WTC11 (cell line): ENCODE results near the gene SENP8. TPM values are rescaled to one million over a fixed set of nuclear protein-coding genes. Genes with fewer than 3 reads are reported as not detected.

Source experiments
- ATAC-seq: fragments of 200-7000 bp; cut with Tn5 transposase; 2 replicates; pipeline ENCODE4 v1.10.0; 2021; ENCODE audit warnings: mild to moderate bottlenecking, moderate library complexity
- CTCF ChIA-PET: fragments of 300-600 bp; sonication (Branson Sonifier 250); formaldehyde crosslinking; loops from one replicate; lab custom pipeline; 2021; ENCODE audit warnings: antibody characterized with exemption; lab: Charles Lee
- POLR2A ChIA-PET: fragments of 350-600 bp; sonication (Branson Sonifier 250); formaldehyde crosslinking; loops from one replicate; lab custom pipeline; 2021; ENCODE audit warnings: antibody characterized with exemption; lab: Charles Lee
- DNase-seq: peaks from one replicate; pipeline ENCODE4 v3.0.0; 2021; ENCODE audit warnings: low spot score
- H3K27ac Mint-ChIP-seq: 2 replicates; pipeline ENCODE4 v1.8.0; 2021; ENCODE audit warnings: mixed read lengths
- H3K27me3 Mint-ChIP-seq: 2 replicates; pipeline ENCODE4 v1.8.0; 2021; ENCODE audit warnings: low read depth, mild to moderate bottlenecking, moderate library complexity, mixed read lengths
- H3K36me3 Mint-ChIP-seq: 2 replicates; pipeline ENCODE4 v1.8.0; 2021; ENCODE audit warnings: mixed read lengths
- H3K4me1 Mint-ChIP-seq: 2 replicates; pipeline ENCODE4 v1.8.0; 2022; ENCODE audit warnings: mixed read lengths
- H3K4me3 Mint-ChIP-seq: 2 replicates; pipeline ENCODE4 v1.8.0; 2021; ENCODE audit warnings: mild to moderate bottlenecking, moderate library complexity, mixed read lengths
- H3K9me3 Mint-ChIP-seq: 2 replicates; pipeline ENCODE4 v1.8.0; 2021; ENCODE audit warnings: mixed read lengths
- CREB1 ChIP-seq: sonication (generic); formaldehyde crosslinking; IDR thresholded peaks from 2 replicates; pipeline ENCODE4 v1.8.0; 2023; ENCODE audit warnings: mild to moderate bottlenecking, missing genetic modification reagents
- EMX1 ChIP-seq: fragments of 250-450 bp; sonication (Bioruptor Pico); IDR thresholded peaks from 2 replicates; pipeline ENCODE4 v1.8.0; 2021; ENCODE audit warnings: mild to moderate bottlenecking
- ESRRA ChIP-seq: sonication (generic); formaldehyde crosslinking; IDR thresholded peaks from 2 replicates; pipeline ENCODE4 v1.8.1; 2022; ENCODE audit warnings: mild to moderate bottlenecking, missing genetic modification reagents, borderline replicate concordance
- ETV6 ChIP-seq: sonication (generic); formaldehyde crosslinking; IDR thresholded peaks from 2 replicates; pipeline ENCODE4 v1.8.1; 2022; ENCODE audit warnings: mild to moderate bottlenecking, missing genetic modification reagents
- FOXK1 ChIP-seq: sonication (generic); formaldehyde crosslinking; IDR thresholded peaks from 2 replicates; pipeline ENCODE4 v1.8.0; 2022; ENCODE audit warnings: mild to moderate bottlenecking, moderate library complexity, missing genetic modification reagents
- GTF2I ChIP-seq: fragments of 250-450 bp; sonication (Bioruptor Pico); conservative IDR thresholded peaks from 2 replicates; pipeline ENCODE4 v1.4.0; 2021; ENCODE audit warnings: mild to moderate bottlenecking
- IRF2 ChIP-seq: sonication (generic); formaldehyde crosslinking; IDR thresholded peaks from 2 replicates; pipeline ENCODE4 v1.8.0; 2022; ENCODE audit warnings: low read depth, missing genetic modification reagents, borderline replicate concordance
- NFE2L1 ChIP-seq: sonication (generic); formaldehyde crosslinking; IDR thresholded peaks from 2 replicates; pipeline ENCODE4 v1.8.1; 2023; ENCODE audit warnings: missing genetic modification reagents
- NFYB ChIP-seq: sonication (generic); formaldehyde crosslinking; conservative IDR thresholded peaks from 2 replicates; pipeline ENCODE4 v1.8.0; 2022; ENCODE audit warnings: low read depth, missing genetic modification reagents
- OVOL2 ChIP-seq: fragments of 250-450 bp; sonication (Bioruptor Pico); IDR thresholded peaks from 2 replicates; pipeline ENCODE4 v1.9.0; 2021; ENCODE audit warnings: mild to moderate bottlenecking, borderline replicate concordance
- RORB ChIP-seq: fragments of 250-450 bp; sonication (Bioruptor Pico); IDR thresholded peaks from 2 replicates; pipeline ENCODE4 v1.9.0; 2021; ENCODE audit warnings: mild to moderate bottlenecking
- TEAD1 ChIP-seq: sonication (generic); formaldehyde crosslinking; IDR thresholded peaks from 2 replicates; pipeline ENCODE4 v1.8.0; 2022; ENCODE audit warnings: mild to moderate bottlenecking, missing genetic modification reagents
- ZNF232 ChIP-seq: sonication (generic); formaldehyde crosslinking; IDR thresholded peaks from 2 replicates; pipeline ENCODE4 v1.8.0; 2022; ENCODE audit warnings: mild to moderate bottlenecking, missing genetic modification reagents
- total RNA-seq: library from RNA; stranded (reverse); gene quantifications from 3 replicates; pipeline ENCODE4 v1.2.3, GENCODE V29; 2021
- TF ChIP-seq, protein P1 (sequence below): sonication (generic); formaldehyde crosslinking; IDR thresholded peaks from 2 replicates; pipeline ENCODE4 v1.8.1; 2022; ENCODE audit warnings: low read depth, mild to moderate bottlenecking, moderate library complexity, missing genetic modification reagents, borderline replicate concordance
- TF ChIP-seq, protein P2 (sequence below): sonication (generic); formaldehyde crosslinking; IDR thresholded peaks from 2 replicates; pipeline ENCODE4 v1.8.0; 2022; ENCODE audit warnings: mild to moderate bottlenecking, missing genetic modification reagents
- TF ChIP-seq, protein P3 (sequence below): sonication (generic); formaldehyde crosslinking; IDR thresholded peaks from 2 replicates; pipeline ENCODE4 v1.8.1; 2023; ENCODE audit warnings: mild to moderate bottlenecking, moderate library complexity, missing genetic modification reagents
- TF ChIP-seq, protein P4 (sequence below): sonication (generic); formaldehyde crosslinking; IDR thresholded peaks from 2 replicates; pipeline ENCODE4 v1.8.0; 2023; ENCODE audit warnings: missing genetic modification reagents, mild to moderate bottlenecking, borderline replicate concordance
- TF ChIP-seq, protein P5 (sequence below): sonication (generic); formaldehyde crosslinking; conservative IDR thresholded peaks from 2 replicates; pipeline ENCODE4 v1.8.1; 2022; ENCODE audit warnings: mild to moderate bottlenecking, missing genetic modification reagents
- TF ChIP-seq, protein P6 (sequence below): fragments of 250-450 bp; sonication (Bioruptor Pico); IDR thresholded peaks from 2 replicates; pipeline ENCODE4 v1.8.0; 2021; ENCODE audit warnings: mild to moderate bottlenecking

SENP8 gene
- total RNA-seq, 1 experiment from 2014 or later = 6.3 TPM

DNA sequence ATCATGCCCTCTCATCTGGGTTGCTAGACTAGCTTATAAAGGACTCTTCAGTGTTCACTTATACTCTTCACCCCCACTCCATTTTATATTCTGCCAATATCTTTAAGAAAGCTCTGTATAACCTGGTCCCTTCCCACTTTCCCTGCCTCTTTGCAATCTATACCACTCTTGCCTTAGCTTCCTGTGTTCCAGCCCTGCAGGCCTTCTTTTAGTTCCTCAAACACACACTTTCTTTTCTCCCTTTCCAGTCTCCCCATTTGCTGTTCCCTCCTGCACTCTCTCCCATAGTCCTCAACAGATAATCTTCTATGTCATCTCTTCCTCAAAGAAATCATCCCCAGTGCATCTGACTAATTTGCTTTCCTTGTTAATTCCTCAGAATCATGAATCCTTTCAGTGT lies 28.7 kb downstream of the SENP8 start:
- DNase-seq (no peak), ATAC-seq (no peak)
- CTCF ChIA-PET = interaction anchor here (0.7 to 0.8 kb wide), 2 partner anchors 9 to 80 kb away, joined by 3 to 4 read pairs; no protein-coding TSS in a partner anchor
- TF ChIP-seq OVOL2 = no peak
- TF ChIP-seq, protein P1, sequence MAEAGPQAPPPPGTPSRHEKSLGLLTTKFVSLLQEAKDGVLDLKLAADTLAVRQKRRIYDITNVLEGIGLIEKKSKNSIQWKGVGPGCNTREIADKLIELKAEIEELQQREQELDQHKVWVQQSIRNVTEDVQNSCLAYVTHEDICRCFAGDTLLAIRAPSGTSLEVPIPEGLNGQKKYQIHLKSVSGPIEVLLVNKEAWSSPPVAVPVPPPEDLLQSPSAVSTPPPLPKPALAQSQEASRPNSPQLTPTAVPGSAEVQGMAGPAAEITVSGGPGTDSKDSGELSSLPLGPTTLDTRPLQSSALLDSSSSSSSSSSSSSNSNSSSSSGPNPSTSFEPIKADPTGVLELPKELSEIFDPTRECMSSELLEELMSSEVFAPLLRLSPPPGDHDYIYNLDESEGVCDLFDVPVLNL (CRISPR knock-in tag) = no peak
- Mint-ChIP-seq H3K9me3 (peaks cover 4% of the 10 kb centered on the region; the same call in 1 of the 2 replicates), H3K4me1 (no peaks in the 10 kb centered on the region), H3K27ac (no peak overlapping the region), H3K27me3 (no peaks in the 10 kb centered on the region; the same call in 1 of the 2 replicates), H3K4me3 (no peak overlapping the region), H3K36me3 (no peaks in the 10 kb centered on the region)
- POLR2A ChIA-PET = no interaction called here

DNA sequence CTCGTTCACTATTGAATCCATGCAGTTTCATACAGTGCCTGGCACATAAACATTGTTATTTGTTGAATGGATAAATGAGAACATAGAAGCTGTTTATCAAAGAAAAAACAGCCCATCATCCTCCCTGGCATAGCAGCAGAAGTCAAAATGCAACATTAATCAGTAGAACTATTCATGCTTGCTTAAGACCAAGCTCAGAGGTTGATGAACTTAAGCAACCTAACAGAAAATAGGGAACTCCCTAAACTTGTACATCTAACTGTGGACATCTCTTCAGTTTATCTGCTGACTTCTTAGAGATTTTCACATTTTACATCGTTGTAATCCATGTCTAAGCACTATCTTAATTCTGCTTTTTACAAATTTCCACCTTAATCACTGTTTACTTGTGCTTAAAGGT lies 29.2 kb downstream of the SENP8 start:
- ChIA-PET CTCF (interaction anchor here (0.8 kb wide), 1 partner anchor 9 kb away, joined by 4 read pairs; no protein-coding TSS in a partner anchor), POLR2A (no interaction called here)
- H3K27me3 Mint-ChIP-seq = no peaks in the 10 kb centered on the region; the same call in 1 of the 2 replicates
- H3K27ac Mint-ChIP-seq = no peak overlapping the region
- no peaks in the 10 kb centered on the region for H3K36me3 Mint-ChIP-seq
- peaks cover 4% of the 10 kb centered on the region; the same call in 1 of the 2 replicates for H3K9me3 Mint-ChIP-seq
- H3K4me1 Mint-ChIP-seq = no peaks in the 10 kb centered on the region
- no peak for DNase-seq
- no peak overlapping the region for H3K4me3 Mint-ChIP-seq
- TF ChIP-seq FOXK1 = no peak
- TF ChIP-seq, protein P2, sequence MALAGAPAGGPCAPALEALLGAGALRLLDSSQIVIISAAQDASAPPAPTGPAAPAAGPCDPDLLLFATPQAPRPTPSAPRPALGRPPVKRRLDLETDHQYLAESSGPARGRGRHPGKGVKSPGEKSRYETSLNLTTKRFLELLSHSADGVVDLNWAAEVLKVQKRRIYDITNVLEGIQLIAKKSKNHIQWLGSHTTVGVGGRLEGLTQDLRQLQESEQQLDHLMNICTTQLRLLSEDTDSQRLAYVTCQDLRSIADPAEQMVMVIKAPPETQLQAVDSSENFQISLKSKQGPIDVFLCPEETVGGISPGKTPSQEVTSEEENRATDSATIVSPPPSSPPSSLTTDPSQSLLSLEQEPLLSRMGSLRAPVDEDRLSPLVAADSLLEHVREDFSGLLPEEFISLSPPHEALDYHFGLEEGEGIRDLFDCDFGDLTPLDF = no peak
- no peak for TF ChIP-seq GTF2I (CRISPR knock-in tag)
- TF ChIP-seq ETV6 (CRISPR knock-in tag) = no peak
- no peak for TF ChIP-seq NFE2L1
- no peak for TF ChIP-seq IRF2
- TF ChIP-seq NFYB (CRISPR knock-in tag) = no peak
- TF ChIP-seq RORB (CRISPR knock-in tag) = no peak
- no peak for TF ChIP-seq TEAD1 (CRISPR knock-in tag)
- no peak for ATAC-seq

DNA sequence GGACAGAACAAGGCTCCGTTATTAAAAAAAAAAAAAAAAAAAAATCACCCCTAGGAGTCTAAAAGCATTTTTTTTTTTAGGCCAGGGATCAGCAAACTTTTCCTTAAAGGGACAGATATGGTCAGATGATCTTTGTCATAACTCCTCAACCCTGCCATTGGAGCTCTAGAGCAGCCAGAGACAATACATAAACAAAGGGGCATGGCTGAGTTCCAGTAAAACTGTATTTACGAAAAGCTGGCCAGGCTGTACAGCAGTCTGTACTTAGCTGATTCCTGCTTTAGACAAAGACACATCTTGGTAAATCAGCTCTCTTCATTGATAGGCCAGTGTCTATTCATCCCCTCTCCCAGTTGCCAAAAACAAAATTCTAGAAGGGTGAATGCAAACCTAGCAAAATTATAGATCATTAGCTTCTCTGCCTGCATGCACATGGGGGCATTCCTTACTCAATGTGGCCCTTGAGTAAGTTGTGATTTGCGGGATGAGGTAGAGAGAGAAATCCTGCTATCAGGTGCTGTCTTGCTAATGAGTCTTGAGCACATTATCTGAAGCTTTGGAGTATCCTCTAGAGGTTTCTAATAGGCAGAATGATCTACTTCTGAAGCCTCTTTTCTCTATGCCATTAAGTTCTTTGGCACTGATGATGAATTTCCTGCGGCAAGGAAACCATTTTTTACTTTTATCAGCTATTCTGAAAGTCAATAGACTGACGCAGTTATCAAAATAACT lies 35.2 kb downstream of the SENP8 start:
- Mint-ChIP-seq H3K4me3 (no peak overlapping the region), H3K27ac (no peak overlapping the region), H3K36me3 (no peaks in the 10 kb centered on the region), H3K27me3 (no peaks in the 10 kb centered on the region; the same call in 1 of the 2 replicates), H3K4me1 (peaks cover 9% of the 10 kb centered on the region), H3K9me3 (peaks cover 4% of the 10 kb centered on the region; the same call in 1 of the 2 replicates)
- DNase-seq (no peak), ATAC-seq (no peak)
- ChIA-PET POLR2A (no interaction called here), CTCF (interaction anchor here (0.6 to 0.9 kb wide), 7 partner anchors 21 to 1651 kb away, joined by 3 to 4 read pairs (median 4); no protein-coding TSS in a partner anchor)
- TF ChIP-seq ZNF232 = no peak
- no peak for TF ChIP-seq EMX1 (CRISPR knock-in tag)
- TF ChIP-seq CREB1 (CRISPR knock-in tag) = no peak
- TF ChIP-seq, protein P3, sequence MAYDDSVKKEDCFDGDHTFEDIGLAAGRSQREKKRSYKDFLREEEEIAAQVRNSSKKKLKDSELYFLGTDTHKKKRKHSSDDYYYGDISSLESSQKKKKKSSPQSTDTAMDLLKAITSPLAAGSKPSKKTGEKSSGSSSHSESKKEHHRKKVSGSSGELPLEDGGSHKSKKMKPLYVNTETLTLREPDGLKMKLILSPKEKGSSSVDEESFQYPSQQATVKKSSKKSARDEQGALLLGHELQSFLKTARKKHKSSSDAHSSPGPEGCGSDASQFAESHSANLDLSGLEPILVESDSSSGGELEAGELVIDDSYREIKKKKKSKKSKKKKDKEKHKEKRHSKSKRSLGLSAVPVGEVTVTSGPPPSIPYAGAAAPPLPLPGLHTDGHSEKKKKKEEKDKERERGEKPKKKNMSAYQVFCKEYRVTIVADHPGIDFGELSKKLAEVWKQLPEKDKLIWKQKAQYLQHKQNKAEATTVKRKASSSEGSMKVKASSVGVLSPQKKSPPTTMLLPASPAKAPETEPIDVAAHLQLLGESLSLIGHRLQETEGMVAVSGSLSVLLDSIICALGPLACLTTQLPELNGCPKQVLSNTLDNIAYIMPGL (CRISPR knock-in tag) = no peak
- TF ChIP-seq, protein P4, sequence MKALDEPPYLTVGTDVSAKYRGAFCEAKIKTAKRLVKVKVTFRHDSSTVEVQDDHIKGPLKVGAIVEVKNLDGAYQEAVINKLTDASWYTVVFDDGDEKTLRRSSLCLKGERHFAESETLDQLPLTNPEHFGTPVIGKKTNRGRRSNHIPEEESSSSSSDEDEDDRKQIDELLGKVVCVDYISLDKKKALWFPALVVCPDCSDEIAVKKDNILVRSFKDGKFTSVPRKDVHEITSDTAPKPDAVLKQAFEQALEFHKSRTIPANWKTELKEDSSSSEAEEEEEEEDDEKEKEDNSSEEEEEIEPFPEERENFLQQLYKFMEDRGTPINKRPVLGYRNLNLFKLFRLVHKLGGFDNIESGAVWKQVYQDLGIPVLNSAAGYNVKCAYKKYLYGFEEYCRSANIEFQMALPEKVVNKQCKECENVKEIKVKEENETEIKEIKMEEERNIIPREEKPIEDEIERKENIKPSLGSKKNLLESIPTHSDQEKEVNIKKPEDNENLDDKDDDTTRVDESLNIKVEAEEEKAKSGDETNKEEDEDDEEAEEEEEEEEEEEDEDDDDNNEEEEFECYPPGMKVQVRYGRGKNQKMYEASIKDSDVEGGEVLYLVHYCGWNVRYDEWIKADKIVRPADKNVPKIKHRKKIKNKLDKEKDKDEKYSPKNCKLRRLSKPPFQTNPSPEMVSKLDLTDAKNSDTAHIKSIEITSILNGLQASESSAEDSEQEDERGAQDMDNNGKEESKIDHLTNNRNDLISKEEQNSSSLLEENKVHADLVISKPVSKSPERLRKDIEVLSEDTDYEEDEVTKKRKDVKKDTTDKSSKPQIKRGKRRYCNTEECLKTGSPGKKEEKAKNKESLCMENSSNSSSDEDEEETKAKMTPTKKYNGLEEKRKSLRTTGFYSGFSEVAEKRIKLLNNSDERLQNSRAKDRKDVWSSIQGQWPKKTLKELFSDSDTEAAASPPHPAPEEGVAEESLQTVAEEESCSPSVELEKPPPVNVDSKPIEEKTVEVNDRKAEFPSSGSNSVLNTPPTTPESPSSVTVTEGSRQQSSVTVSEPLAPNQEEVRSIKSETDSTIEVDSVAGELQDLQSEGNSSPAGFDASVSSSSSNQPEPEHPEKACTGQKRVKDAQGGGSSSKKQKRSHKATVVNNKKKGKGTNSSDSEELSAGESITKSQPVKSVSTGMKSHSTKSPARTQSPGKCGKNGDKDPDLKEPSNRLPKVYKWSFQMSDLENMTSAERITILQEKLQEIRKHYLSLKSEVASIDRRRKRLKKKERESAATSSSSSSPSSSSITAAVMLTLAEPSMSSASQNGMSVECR (CRISPR knock-in tag) = no peak
- TF ChIP-seq, protein P5, sequence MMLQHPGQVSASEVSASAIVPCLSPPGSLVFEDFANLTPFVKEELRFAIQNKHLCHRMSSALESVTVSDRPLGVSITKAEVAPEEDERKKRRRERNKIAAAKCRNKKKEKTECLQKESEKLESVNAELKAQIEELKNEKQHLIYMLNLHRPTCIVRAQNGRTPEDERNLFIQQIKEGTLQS (CRISPR knock-in tag) = no peak
- TF ChIP-seq, protein P6, sequence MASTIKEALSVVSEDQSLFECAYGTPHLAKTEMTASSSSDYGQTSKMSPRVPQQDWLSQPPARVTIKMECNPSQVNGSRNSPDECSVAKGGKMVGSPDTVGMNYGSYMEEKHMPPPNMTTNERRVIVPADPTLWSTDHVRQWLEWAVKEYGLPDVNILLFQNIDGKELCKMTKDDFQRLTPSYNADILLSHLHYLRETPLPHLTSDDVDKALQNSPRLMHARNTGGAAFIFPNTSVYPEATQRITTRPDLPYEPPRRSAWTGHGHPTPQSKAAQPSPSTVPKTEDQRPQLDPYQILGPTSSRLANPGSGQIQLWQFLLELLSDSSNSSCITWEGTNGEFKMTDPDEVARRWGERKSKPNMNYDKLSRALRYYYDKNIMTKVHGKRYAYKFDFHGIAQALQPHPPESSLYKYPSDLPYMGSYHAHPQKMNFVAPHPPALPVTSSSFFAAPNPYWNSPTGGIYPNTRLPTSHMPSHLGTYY (CRISPR knock-in tag) = no peak
- no peak for TF ChIP-seq ESRRA (CRISPR knock-in tag)
